Activated CD8-positive, alpha-beta T cell treated with anti-CD3 and anti-CD28 coated beads, Interleukin-2, amount 10 ng/mL, durations not matched to agents 7 days and 5 days (primary cell): ENCODE data around the gene EXTL1. TPM values are rescaled to one million over a fixed set of nuclear protein-coding genes. Genes with fewer than 3 reads are reported as not detected.

Source experiments
- ATAC-seq: fragments of 150-1000 bp; cut with Tn5 transposase; one replicate; pipeline ENCODE4 v1.10.0; 2021; ENCODE audit warnings: moderate library complexity
- CTCF ChIA-PET: fragments of 350-600 bp; sonication (Branson Sonifier 250); formaldehyde crosslinking; loops from one replicate; lab custom pipeline; 2021; ENCODE audit warnings: antibody characterized with exemption; lab: Charles Lee
- POLR2A ChIA-PET: fragments of 350-600 bp; sonication (Branson Sonifier 250); formaldehyde crosslinking; loops from one replicate; lab custom pipeline; 2021; ENCODE audit warnings: antibody characterized with exemption; lab: Charles Lee
- DNase-seq: peaks from one replicate; pipeline ENCODE4 v3.0.0-alpha.2; 2020
- H3K27ac Mint-ChIP-seq: one replicate; pipeline ENCODE4 v1.8.0; 2021; ENCODE audit warnings: mild to moderate bottlenecking, mixed read lengths
- H3K27me3 Mint-ChIP-seq: one replicate; pipeline ENCODE4 v1.8.0; 2021; ENCODE audit warnings: low read depth, mixed read lengths
- H3K36me3 Mint-ChIP-seq: one replicate; pipeline ENCODE4 v1.8.0; 2021; ENCODE audit warnings: low read depth, mixed read lengths
- H3K4me1 Mint-ChIP-seq: one replicate; pipeline ENCODE4 v1.8.0; 2021; ENCODE audit warnings: low read depth, mixed read lengths
- H3K4me3 Mint-ChIP-seq: one replicate; pipeline ENCODE4 v1.8.0; 2021; ENCODE audit warnings: mild to moderate bottlenecking, mixed read lengths
- H3K9me3 Mint-ChIP-seq: one replicate; pipeline ENCODE4 v1.8.0; 2022; ENCODE audit warnings: mixed read lengths; ENCODE audit not compliant: insufficient read depth
- total RNA-seq, 2 experiments: library from RNA; stranded (reverse); gene quantifications; one replicate each; pipeline ENCODE4 v1.2.3, GENCODE V29; 2021

EXTL1 gene
- total RNA-seq, 2 experiments from 2014 or later, result not detected

- H3K27ac Mint-ChIP-seq, result no peak overlapping the region
- ChIA-PET CTCF (no interaction called here), POLR2A (no interaction called here)
- ATAC-seq (no peak), DNase-seq (no peak)
- no peaks in the 10 kb centered on the region for H3K9me3 Mint-ChIP-seq
- H3K4me3 Mint-ChIP-seq, result no peak overlapping the region
- no peaks in the 10 kb centered on the region for H3K36me3 Mint-ChIP-seq
- H3K4me1 Mint-ChIP-seq, result no peaks in the 10 kb centered on the region
- H3K27me3 Mint-ChIP-seq, result peaks cover 12% of the 10 kb centered on the region
Measured at GRCh38 chr1:26025517-26025916, 3.9 kb downstream of the EXTL1 start.

GRCh38 chr1:26027716-26028489 is 6.3 kb downstream of the EXTL1 start:
- no peak for ATAC-seq
- no peak overlapping the region for H3K27ac Mint-ChIP-seq
- H3K36me3 Mint-ChIP-seq, result no peaks in the 10 kb centered on the region
- ChIA-PET POLR2A (no interaction called here), CTCF (interaction anchor here (1.0 to 1.4 kb wide), 4 partner anchors 17 to 133 kb away, joined by 3 to 4 read pairs (median 3); partner anchors contain the start of gene PAFAH2)
- H3K27me3 Mint-ChIP-seq, result peaks cover 17% of the 10 kb centered on the region
- H3K9me3 Mint-ChIP-seq, result no peaks in the 10 kb centered on the region
- H3K4me1 Mint-ChIP-seq, result no peaks in the 10 kb centered on the region
- H3K4me3 Mint-ChIP-seq, result no peak overlapping the region
- DNase-seq, result peak; percentile 39

GRCh38 chr1:26028490-26028980 is 7.0 kb downstream of the EXTL1 start:
- H3K27me3 Mint-ChIP-seq, result peaks cover 17% of the 10 kb centered on the region
- ATAC-seq, result no peak
- ChIA-PET POLR2A (no interaction called here), CTCF (no interaction called here)
- H3K36me3 Mint-ChIP-seq, result no peaks in the 10 kb centered on the region
- H3K27ac Mint-ChIP-seq, result no peak overlapping the region
- H3K9me3 Mint-ChIP-seq, result no peaks in the 10 kb centered on the region
- H3K4me3 Mint-ChIP-seq, result no peak overlapping the region
- DNase-seq, result no peak
- no peaks in the 10 kb centered on the region for H3K4me1 Mint-ChIP-seq

- ChIA-PET POLR2A (no interaction called here), CTCF (interaction anchor here (0.9 to 1.5 kb wide), 3 partner anchors 32 to 133 kb away, joined by 3 to 8 read pairs (median 4); partner anchors contain the start of gene PAFAH2)
- no peaks in the 10 kb centered on the region for H3K36me3 Mint-ChIP-seq
- ATAC-seq, result no peak
- peaks cover 21% of the 10 kb centered on the region for H3K27me3 Mint-ChIP-seq
- no peak overlapping the region for H3K27ac Mint-ChIP-seq
- H3K4me3 Mint-ChIP-seq, result no peak overlapping the region
- peaks cover under 1% of the 10 kb centered on the region for H3K4me1 Mint-ChIP-seq
- H3K9me3 Mint-ChIP-seq, result no peaks in the 10 kb centered on the region
- DNase-seq, result no peak
Measured at GRCh38 chr1:26029054-26029863, 7.7 kb downstream of the EXTL1 start.

GRCh38 chr1:26029864-26030481 is 8.4 kb downstream of the EXTL1 start:
- peaks cover 27% of the 10 kb centered on the region for H3K27me3 Mint-ChIP-seq
- H3K9me3 Mint-ChIP-seq, result no peaks in the 10 kb centered on the region
- H3K27ac Mint-ChIP-seq, result no peak overlapping the region
- CTCF ChIA-PET, result interaction anchor here (0.9 to 1.5 kb wide), 3 partner anchors 32 to 134 kb away, joined by 3 to 8 read pairs (median 4); partner anchors contain the start of gene PAFAH2
- H3K36me3 Mint-ChIP-seq, result no peaks in the 10 kb centered on the region
- DNase-seq (no peak), ATAC-seq (no peak)
- peaks cover 8% of the 10 kb centered on the region for H3K4me1 Mint-ChIP-seq
- POLR2A ChIA-PET, result no interaction called here
- no peak overlapping the region for H3K4me3 Mint-ChIP-seq

- no peaks in the 10 kb centered on the region for H3K9me3 Mint-ChIP-seq
- H3K27me3 Mint-ChIP-seq, result peaks cover 27% of the 10 kb centered on the region
- ATAC-seq, result no peak
- ChIA-PET CTCF (no interaction called here), POLR2A (no interaction called here)
- no peak overlapping the region for H3K27ac Mint-ChIP-seq
- no peak for DNase-seq
- H3K4me3 Mint-ChIP-seq, result no peak overlapping the region
- peaks cover 15% of the 10 kb centered on the region for H3K4me1 Mint-ChIP-seq
- H3K36me3 Mint-ChIP-seq, result no peaks in the 10 kb centered on the region
Measured at GRCh38 chr1:26031196-26031595, 9.6 kb downstream of the EXTL1 start.

- POLR2A ChIA-PET, result no interaction called here
- peaks cover 16% of the 10 kb centered on the region for H3K4me1 Mint-ChIP-seq
- H3K27me3 Mint-ChIP-seq, result peaks cover 27% of the 10 kb centered on the region
- no peaks in the 10 kb centered on the region for H3K36me3 Mint-ChIP-seq
- DNase-seq (no peak), ATAC-seq (no peak)
- no peak overlapping the region for H3K27ac Mint-ChIP-seq
- CTCF ChIA-PET, result interaction anchor here (1.0 kb wide), 1 partner anchor 136 kb away, joined by 3 read pairs; no protein-coding TSS in a partner anchor
- H3K9me3 Mint-ChIP-seq, result no peaks in the 10 kb centered on the region
- H3K4me3 Mint-ChIP-seq, result no peak overlapping the region
Measured at GRCh38 chr1:26031611-26032220, 10.1 kb downstream of the EXTL1 start.

GRCh38 chr1:26032656-26033357 is 11.2 kb downstream of the EXTL1 start:
- Mint-ChIP-seq H3K27ac (no peak overlapping the region), H3K9me3 (no peaks in the 10 kb centered on the region), H3K27me3 (peaks cover 24% of the 10 kb centered on the region), H3K4me3 (no peak overlapping the region), H3K36me3 (no peaks in the 10 kb centered on the region), H3K4me1 (peaks cover 16% of the 10 kb centered on the region)
- ATAC-seq (no peak), DNase-seq (no peak)
- CTCF ChIA-PET, result interaction anchor here (1.0 kb wide), 1 partner anchor 137 kb away, joined by 3 read pairs; no protein-coding TSS in a partner anchor
- POLR2A ChIA-PET, result no interaction called here

GRCh38 chr1:26034504-26035202 is 13.1 kb downstream of the EXTL1 start:
- no peaks in the 10 kb centered on the region for H3K9me3 Mint-ChIP-seq
- peaks cover 24% of the 10 kb centered on the region for H3K27me3 Mint-ChIP-seq

More at GRCh38 chr1:26034504-26035202, 13.1 kb downstream of the EXTL1 start:
- ChIA-PET CTCF (interaction anchor here (0.6 to 4.2 kb wide), 19 partner anchors 8 to 380 kb away, joined by 3 to 40 read pairs (median 3); partner anchors contain the start of genes C1orf232, CEP85, PAFAH2 and ZNF593), POLR2A (interaction anchor here (0.5 to 0.6 kb wide), 2 partner anchors 49 to 87 kb away, joined by 3 to 4 read pairs; no protein-coding TSS in a partner anchor)
- Mint-ChIP-seq H3K4me3 (peak overlapping the region; percentile 91), H3K27ac (no peak overlapping the region), H3K36me3 (no peaks in the 10 kb centered on the region), H3K4me1 (peaks cover 16% of the 10 kb centered on the region)
- ATAC-seq (no peak), DNase-seq (no peak)
